GM23338 (cell line): ENCODE results near the gene NT5C2. TPM values are rescaled to one million over a fixed set of nuclear protein-coding genes. Genes with fewer than 3 reads are reported as not detected.
"Not testable (repeated sequence)": the region's sequence is repeated elsewhere in the genome, so short reads cannot be mapped to it uniquely, and the experiment has no call there.

ENCODE experiments used
- ATAC-seq: fragments of 200-7000 bp; cut with Tn5 transposase; 3 replicates; pipeline ENCODE4 v1.9.1; 2020
- DNase-seq: peaks from one replicate; pipeline ENCODE4 v3.0.0-alpha.2; 2015; ENCODE audit warnings: low spot score
- H2AFZ ChIP-seq: fragments of 200-600 bp; sonication (generic); 2 replicates; pipeline ENCODE4 v1.8.0; 2016; ENCODE audit warnings: antibody characterized with exemption, mild to moderate bottlenecking, moderate library complexity
- H3F3A ChIP-seq: fragments of 200-600 bp; sonication (generic); replicated peaks from 2 replicates; pipeline ENCODE4 v1.8.0; 2017; ENCODE audit warnings: antibody characterized with exemption, mixed run types, low read depth
- H3K27ac ChIP-seq: fragments of 200-600 bp; sonication (generic); 2 replicates; pipeline ENCODE4 v1.6.1; 2016; ENCODE audit warnings: low read depth
- H3K27me3 ChIP-seq: fragments of 200-600 bp; sonication (generic); 2 replicates; pipeline ENCODE4 v1.8.0; 2016; ENCODE audit warnings: mild to moderate bottlenecking, mixed run types, moderate library complexity; ENCODE audit not compliant: insufficient read depth
- H3K36me3 ChIP-seq: fragments of 200-600 bp; sonication (generic); 2 replicates; pipeline ENCODE4 v1.8.0; 2016; ENCODE audit warnings: mild to moderate bottlenecking; ENCODE audit not compliant: insufficient read depth
- H3K4me1 ChIP-seq: fragments of 200-600 bp; sonication (generic); 2 replicates; pipeline ENCODE4 v1.8.0; 2016; ENCODE audit warnings: mild to moderate bottlenecking, moderate library complexity; ENCODE audit not compliant: insufficient read depth
- H3K4me2 ChIP-seq: fragments of 200-600 bp; sonication (generic); 2 replicates; pipeline ENCODE4 v1.7.1; 2017; ENCODE audit warnings: mixed run types
- H3K4me3 ChIP-seq: fragments of 200-600 bp; sonication (generic); 2 replicates; pipeline ENCODE4 v1.6.1; 2016; ENCODE audit warnings: mixed run types
- H3K79me2 ChIP-seq: fragments of 200-600 bp; sonication (generic); replicated peaks from 2 replicates; pipeline ENCODE4 v1.8.0; 2017; ENCODE audit warnings: mild to moderate bottlenecking; ENCODE audit not compliant: insufficient read depth
- H3K9me2 ChIP-seq: fragments of 200-600 bp; sonication (generic); 2 replicates; pipeline ENCODE4 v1.8.0; 2017; ENCODE audit not compliant: insufficient read depth
- H4K20me1 ChIP-seq: fragments of 200-600 bp; sonication (generic); replicated peaks from 2 replicates; pipeline ENCODE4 v1.8.0; 2017; ENCODE audit warnings: mild to moderate bottlenecking; ENCODE audit not compliant: insufficient read depth
- H3K27ac Mint-ChIP-seq: 2 replicates; pipeline ENCODE4 v1.8.0; 2020; ENCODE audit warnings: inconsistent platforms, mild to moderate bottlenecking, moderate library complexity, mixed read lengths
- H3K27me3 Mint-ChIP-seq: 3 replicates; pipeline ENCODE4 v1.8.0; 2022; ENCODE audit warnings: low read depth, mild to moderate bottlenecking, moderate library complexity, mixed read lengths, inconsistent platforms; ENCODE audit not compliant: insufficient read depth, poor library complexity
- H3K36me3 Mint-ChIP-seq: 3 replicates; pipeline ENCODE4 v1.8.0; 2021; ENCODE audit warnings: low read depth, mild to moderate bottlenecking, inconsistent platforms, moderate library complexity, mixed read lengths
- H3K4me1 Mint-ChIP-seq: 3 replicates; pipeline ENCODE4 v1.8.0; 2020; ENCODE audit warnings: mild to moderate bottlenecking, inconsistent platforms, mixed read lengths
- H3K4me3 Mint-ChIP-seq: 3 replicates; pipeline ENCODE4 v1.8.0; 2021; ENCODE audit warnings: moderate library complexity, mild to moderate bottlenecking, inconsistent platforms, mixed read lengths
- H3K9me3 Mint-ChIP-seq: 3 replicates; pipeline ENCODE4 v1.8.0; 2020; ENCODE audit warnings: moderate library complexity, mild to moderate bottlenecking, inconsistent platforms, mixed read lengths
- CREB1 ChIP-seq: fragments of 250-450 bp; sonication (Bioruptor Pico); IDR thresholded peaks from 2 replicates; pipeline ENCODE4 v1.5.0; 2020; ENCODE audit warnings: low read depth, mild to moderate bottlenecking, moderate library complexity
- CTCF ChIP-seq, 2 experiments: fragments of 200-600 bp in 1 of 2; sonication (generic) in 1 of 2; conservative IDR thresholded peaks; 2 replicates each; pipeline versions ENCODE4 v1.5.1 to v1.6.1; 2016 to 2017; ENCODE audit warnings: antibody characterized with exemption in 2 of 2, low read depth in 2 of 2, mild to moderate bottlenecking in 2 of 2, moderate library complexity in 1 of 2
- ETS1 ChIP-seq: IDR thresholded peaks from 2 replicates; pipeline ENCODE4 v1.6.1; 2016; ENCODE audit warnings: antibody characterized with exemption
- EZH2 ChIP-seq: fragments of 200-600 bp; sonication (generic); IDR thresholded peaks from one replicate; pipeline ENCODE4 v1.8.0; 2017; ENCODE audit warnings: antibody characterized with exemption, mild to moderate bottlenecking, low read depth; ENCODE audit not compliant: unreplicated experiment
- EZH2phosphoT487 ChIP-seq: fragments of 200-600 bp; sonication (generic); IDR thresholded peaks from one replicate; pipeline ENCODE4 v1.8.1; 2018; ENCODE audit warnings: antibody characterized with exemption; ENCODE audit not compliant: unreplicated experiment
- JUNB ChIP-seq: IDR thresholded peaks from one replicate; pipeline ENCODE4 v1.6.1; 2016; ENCODE audit warnings: antibody characterized with exemption; ENCODE audit not compliant: unreplicated experiment
- NANOG ChIP-seq: IDR thresholded peaks from 2 replicates; pipeline ENCODE4 v1.6.1; 2016; ENCODE audit warnings: antibody characterized with exemption, borderline replicate concordance
- ZNF331 ChIP-seq: fragments of 250-450 bp; sonication (Bioruptor Pico); IDR thresholded peaks from 2 replicates; pipeline ENCODE4 v1.5.0; 2020; ENCODE audit warnings: low read depth, mild to moderate bottlenecking, moderate library complexity
- ZNF462 ChIP-seq: fragments of 250-450 bp; sonication (Bioruptor Pico); IDR thresholded peaks from 2 replicates; pipeline ENCODE4 v1.5.0; 2020; ENCODE audit warnings: mild to moderate bottlenecking, moderate library complexity
- polyA plus RNA-seq: library from polyadenylated mRNA; unstranded; fragments of >200 nt; fragmentation: Nextera tagmentation; extraction: Ambion mirVana; gene quantifications from 2 replicates; pipeline ENCODE4 v1.2.1, GENCODE V29; 2016
- total RNA-seq: library from RNA; depleted of rRNA; stranded (reverse); fragments of >200 nt; shearing (Covaris generic); gene quantifications from 2 replicates; pipeline ENCODE4 v1.2.3, GENCODE V29; 2014

Gene NT5C2
- total and polyA plus RNA-seq, 2 experiments from 2014 or later = 33.9 to 85.4 TPM

- not testable (repeated sequence) for H2AFZ ChIP-seq, H3K4me3 ChIP-seq, H3K27ac Mint-ChIP-seq, H3K27me3 ChIP-seq, H4K20me1 ChIP-seq, H3K4me2 ChIP-seq, H3K4me3 Mint-ChIP-seq, ATAC-seq, H3K9me2 ChIP-seq, H3F3A ChIP-seq, H3K27me3 Mint-ChIP-seq, H3K79me2 ChIP-seq, H3K27ac ChIP-seq, DNase-seq, H3K36me3 ChIP-seq
- peaks cover 27% of the 10 kb centered on the region for H3K36me3 Mint-ChIP-seq
- H3K4me1 ChIP-seq = peaks cover 18% of the 10 kb centered on the region
- H3K4me1 Mint-ChIP-seq = peaks cover 42% of the 10 kb centered on the region
- H3K9me3 Mint-ChIP-seq = peaks cover 23% of the 10 kb centered on the region
These were observed 17.2 kb upstream of the NT5C2 start for GRCh38 chr10:103210262-103210661.

GRCh38 chr10:103207643-103208042 lies 14.6 kb upstream of the NT5C2 start:
- not testable (repeated sequence) for H3F3A ChIP-seq, H3K4me2 ChIP-seq, DNase-seq, H3K27ac Mint-ChIP-seq, H4K20me1 ChIP-seq, H3K4me3 Mint-ChIP-seq, H3K27me3 ChIP-seq, H2AFZ ChIP-seq, H3K79me2 ChIP-seq, H3K4me3 ChIP-seq, H3K27ac ChIP-seq, H3K27me3 Mint-ChIP-seq, H3K36me3 ChIP-seq, ATAC-seq, H3K9me2 ChIP-seq
- H3K4me1 ChIP-seq = peaks cover 25% of the 10 kb centered on the region
- H3K4me1 Mint-ChIP-seq = peaks cover 47% of the 10 kb centered on the region
- H3K36me3 Mint-ChIP-seq = peaks cover 22% of the 10 kb centered on the region
- H3K9me3 Mint-ChIP-seq = peaks cover 19% of the 10 kb centered on the region

- no peak overlapping the region for H2AFZ ChIP-seq
- H3K4me3 ChIP-seq = no peak overlapping the region
- Mint-ChIP-seq H3K36me3 (peaks cover 22% of the 10 kb centered on the region), H3K27me3 (peaks cover 6% of the 10 kb centered on the region), H3K4me3 (no peak overlapping the region; the same call in 2 of the 3 replicates), H3K4me1 (peaks cover 42% of the 10 kb centered on the region), H3K9me3 (peaks cover 19% of the 10 kb centered on the region), H3K27ac (no peak overlapping the region)
- no peaks in the 10 kb centered on the region for H3F3A ChIP-seq
- no peaks in the 10 kb centered on the region for H3K9me2 ChIP-seq
- no peaks in the 10 kb centered on the region; the same call in 1 of the 2 replicates for H3K36me3 ChIP-seq
- ATAC-seq = no peak
- no peaks in the 10 kb centered on the region for H3K79me2 ChIP-seq
- no peaks in the 10 kb centered on the region for H4K20me1 ChIP-seq
- no peak overlapping the region for H3K27ac ChIP-seq
- DNase-seq = no peak
- H3K4me1 ChIP-seq = peaks cover 23% of the 10 kb centered on the region
- no peaks in the 10 kb centered on the region for H3K27me3 ChIP-seq
- H3K4me2 ChIP-seq = no peak overlapping the region
- TF ChIP-seq ZNF462 (CRISPR knock-in tag) = no peak
- no peak for TF ChIP-seq NANOG
- TF ChIP-seq EZH2 = no peak
- TF ChIP-seq EZH2phosphoT487 = no peak
- no peak for TF ChIP-seq ZNF331
- TF ChIP-seq ETS1 = no peak
- TF ChIP-seq CTCF (conservative IDR thresholded peaks at IDR 0.05; ENCODE audit: low read depth in 2 of 2) = no peak
- no peak for TF ChIP-seq JUNB
- no peak for TF ChIP-seq CREB1 (CRISPR knock-in tag)
These were observed 14.1 kb upstream of the NT5C2 start for GRCh38 chr10:103207141-103207540.
